GM21723 (cell line): ENCODE results near the gene HIF1A.

ENCODE experiments used
- ATAC-seq: cut with Tn5 transposase; IDR thresholded peaks from one replicate; pipeline ENCODE4 v1.9.1; 2021; ENCODE audit warnings: mild to moderate bottlenecking, moderate library complexity; ENCODE audit not compliant: unreplicated experiment

Gene HIF1A

DNA sequence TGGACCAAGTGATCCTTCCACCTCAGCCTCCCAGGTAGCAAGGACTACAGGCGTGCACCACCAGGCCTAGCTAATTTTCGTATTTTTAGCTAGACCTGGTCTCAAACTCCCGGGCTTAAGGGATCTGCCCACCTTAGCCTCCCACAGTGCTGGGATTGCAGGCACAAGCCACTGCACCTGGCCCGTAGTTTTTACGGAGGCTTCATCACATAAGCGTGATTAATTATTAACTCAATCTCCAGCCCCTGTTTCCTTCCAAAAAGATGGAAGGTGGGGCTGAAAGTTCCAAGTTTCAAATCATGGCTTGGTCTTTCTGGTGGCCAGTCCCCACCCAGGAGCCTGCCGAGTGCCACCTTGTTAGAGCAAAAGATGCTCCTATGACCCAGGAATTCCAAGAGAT lies 22.5 kb upstream of the HIF1A start:
- no peak for ATAC-seq

DNA sequence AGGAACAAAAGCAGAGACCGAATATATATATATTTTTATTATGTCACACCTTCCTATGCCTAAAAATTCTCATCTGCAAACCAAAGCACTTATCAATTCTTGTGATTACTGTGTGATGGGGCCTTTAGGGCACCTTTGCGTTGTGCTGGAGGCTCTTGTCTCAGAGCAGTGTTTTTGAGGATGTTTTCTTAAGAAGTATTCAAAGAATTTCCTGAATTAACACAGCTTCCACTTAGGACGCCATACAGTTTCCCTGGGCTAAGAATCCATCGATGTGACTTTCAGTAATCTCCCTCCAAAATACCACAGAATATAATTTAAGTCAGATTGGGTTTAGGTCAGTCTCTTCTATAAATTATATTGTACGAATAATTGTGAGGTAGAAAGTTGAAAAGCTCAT lies 22.0 kb upstream of the HIF1A start:
- no peak for ATAC-seq

DNA sequence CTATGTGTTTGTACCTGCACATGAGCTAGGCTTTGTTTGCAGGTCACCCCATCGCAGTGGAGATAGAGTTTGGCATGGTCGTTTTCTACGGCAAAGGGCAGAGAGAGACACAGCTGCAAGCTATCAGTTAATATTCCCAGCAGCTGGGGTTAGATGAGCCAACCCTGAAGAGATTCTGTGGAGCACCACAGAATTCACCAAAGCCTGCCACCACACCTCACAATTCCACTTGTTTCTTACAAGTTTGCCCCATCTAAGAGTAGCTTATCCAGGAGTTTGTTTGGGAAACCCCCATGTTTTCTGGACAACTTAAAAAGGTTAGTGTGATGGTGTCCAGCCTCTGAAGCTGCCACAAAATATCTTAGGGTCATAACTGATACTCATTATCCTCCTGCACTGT lies 20.0 kb upstream of the HIF1A start:
- no peak for ATAC-seq

DNA sequence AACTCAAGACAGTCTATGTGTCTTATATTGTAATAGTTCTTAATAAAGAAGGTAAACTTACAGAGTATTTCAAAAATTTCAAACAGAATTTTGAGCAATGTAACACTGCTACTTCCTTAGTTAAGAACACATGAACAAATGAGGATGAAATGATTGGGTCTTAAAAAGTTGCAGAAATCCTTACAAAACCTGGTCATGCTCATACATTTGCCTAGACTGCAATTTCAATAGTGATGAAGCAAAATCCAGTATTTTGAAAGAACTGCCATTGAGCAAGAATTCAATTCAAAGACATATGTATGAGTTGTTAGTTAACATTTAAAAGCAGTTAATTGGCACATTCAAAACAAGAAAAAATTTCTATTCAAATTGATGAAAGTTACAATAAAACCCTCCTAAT lies 17.8 kb upstream of the HIF1A start:
- no peak for ATAC-seq

DNA sequence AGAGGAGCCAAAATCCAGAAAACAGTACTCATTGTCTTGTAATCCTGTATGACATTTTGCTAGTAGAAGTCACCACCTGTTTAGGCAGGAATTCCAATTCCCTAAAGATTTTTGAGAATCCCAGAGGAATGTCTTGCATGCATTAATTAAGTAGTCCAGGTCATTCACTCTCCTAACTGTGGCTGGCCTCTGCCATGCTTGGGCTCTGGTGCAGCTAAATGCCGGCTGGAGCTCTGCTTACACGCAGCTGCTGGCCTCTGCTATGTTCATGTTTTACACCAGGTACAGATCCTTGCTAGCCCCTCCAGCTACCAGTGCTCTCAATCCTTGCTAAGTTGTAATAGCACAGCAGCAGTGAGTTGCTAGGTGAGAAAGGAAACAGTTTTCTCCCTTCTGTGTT lies 16.3 kb upstream of the HIF1A start:
- no peak for ATAC-seq

DNA sequence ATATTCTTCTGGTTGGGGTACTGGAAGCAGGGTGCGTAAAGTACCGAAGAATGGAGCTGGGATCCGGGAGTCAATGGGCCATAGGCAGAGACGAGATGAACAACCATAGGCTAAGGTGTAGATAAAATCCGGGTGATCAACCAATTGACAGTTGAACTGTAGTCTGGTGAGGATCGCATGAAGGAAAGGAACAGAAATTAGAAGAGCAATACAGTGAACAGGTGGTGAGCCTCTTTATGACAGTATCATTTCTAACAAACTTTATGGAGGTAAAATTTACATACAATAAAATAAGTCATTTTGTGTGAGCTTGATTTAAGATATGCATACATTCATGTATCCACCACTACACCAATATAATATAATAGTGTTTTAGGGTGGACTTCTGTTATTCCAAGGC lies 13.9 kb upstream of the HIF1A start:
- ATAC-seq, result no peak

DNA sequence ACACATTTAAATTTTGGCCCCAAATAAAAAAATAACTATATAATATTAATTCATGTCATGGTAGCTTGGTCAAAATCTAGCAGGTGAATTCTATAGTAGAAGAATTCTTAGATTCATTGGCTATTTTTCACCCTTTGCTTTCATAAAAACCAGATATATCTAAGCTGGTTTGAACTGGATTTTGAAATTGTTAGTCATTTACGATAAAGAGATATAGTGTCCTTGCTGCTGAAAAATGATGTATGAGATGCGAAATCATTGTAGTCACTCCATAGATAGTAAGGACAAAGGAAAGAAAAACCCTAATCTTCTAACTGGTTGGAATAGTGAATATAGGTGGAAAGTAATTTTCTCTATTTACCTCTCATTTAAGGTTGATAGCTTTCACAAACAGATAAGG lies 12.2 kb upstream of the HIF1A start:
- ATAC-seq, result no peak

DNA sequence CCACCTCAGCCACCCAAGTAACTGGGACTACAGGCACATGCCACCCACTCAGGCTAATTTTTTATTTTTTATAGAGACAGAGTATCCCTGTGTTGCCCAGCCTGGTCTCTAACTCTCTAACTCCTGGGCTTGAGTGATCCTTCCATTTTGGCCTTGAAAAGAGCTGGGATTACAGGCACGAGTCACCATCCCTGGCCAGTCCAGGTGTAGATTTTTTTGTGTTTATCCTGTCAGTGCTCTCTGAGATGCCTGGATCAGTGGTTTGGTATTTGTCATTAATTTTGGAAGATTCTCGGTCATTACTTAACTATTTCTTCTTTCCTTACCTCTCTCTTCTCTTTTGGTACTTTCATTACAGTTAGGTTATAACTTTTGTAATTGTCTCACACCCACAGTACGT lies 5.3 kb upstream of the HIF1A start:
- ATAC-seq, result no peak

DNA sequence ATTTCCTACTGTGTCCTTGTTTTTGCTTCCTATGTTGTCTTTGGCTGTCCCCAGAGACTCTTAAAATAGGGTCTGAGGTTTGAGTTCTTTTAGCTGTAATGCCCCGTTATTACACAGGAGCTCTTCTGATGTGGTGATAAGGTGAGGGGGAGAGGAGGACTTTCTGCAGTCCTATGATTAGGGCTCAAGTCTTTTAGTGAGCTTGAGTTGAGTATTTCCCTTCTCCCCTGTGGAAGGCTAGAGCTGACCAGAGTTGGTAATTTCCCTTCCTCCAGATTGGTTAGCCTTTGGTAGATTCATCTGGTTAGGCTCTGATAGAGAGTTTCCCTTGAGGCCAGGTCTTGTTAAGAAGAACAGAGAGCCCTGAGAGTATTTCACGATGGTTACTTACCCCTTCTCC lies 4.3 kb upstream of the HIF1A start:
- ATAC-seq, result no peak

DNA sequence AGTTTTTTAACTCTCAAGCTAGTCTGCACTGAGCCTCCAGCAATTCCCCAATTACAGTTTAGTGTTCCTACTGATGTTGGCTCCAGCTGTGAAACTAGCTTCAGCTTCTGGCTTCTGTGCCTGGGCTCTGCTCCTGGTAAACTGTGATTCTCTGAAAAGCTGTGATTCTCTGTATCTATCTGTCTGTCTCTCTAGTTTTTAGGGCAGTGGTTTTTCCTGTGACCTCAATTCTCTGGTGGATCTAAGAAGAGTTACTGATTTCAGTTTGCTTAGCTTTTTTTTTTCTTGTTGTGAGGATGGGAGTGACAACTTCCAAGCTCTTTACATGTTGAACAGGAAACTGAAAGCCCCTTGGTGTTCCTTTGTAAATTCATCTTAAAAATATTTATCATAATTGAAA lies 3.8 kb upstream of the HIF1A start:
- ATAC-seq, result no peak

DNA sequence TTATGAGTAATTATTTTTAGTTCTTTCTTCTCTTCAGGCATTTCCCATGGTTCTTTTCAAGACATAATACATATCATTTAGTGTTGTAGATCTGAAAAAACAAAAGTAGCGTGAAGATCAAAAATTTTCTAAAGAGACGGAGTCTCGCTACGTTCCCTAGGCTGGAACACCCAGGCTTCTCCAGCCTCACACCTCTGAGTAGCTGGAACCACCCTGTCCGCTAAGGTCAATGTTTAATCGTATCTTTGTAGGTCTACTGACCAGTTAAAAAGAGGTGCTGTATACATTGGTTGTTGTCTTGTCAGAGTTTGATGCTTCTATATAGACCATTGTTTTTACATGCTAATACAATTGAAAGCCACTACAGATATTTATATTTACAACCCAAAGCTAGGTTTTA lies 1.3 kb upstream of the HIF1A start:
- ATAC-seq, result no peak

DNA sequence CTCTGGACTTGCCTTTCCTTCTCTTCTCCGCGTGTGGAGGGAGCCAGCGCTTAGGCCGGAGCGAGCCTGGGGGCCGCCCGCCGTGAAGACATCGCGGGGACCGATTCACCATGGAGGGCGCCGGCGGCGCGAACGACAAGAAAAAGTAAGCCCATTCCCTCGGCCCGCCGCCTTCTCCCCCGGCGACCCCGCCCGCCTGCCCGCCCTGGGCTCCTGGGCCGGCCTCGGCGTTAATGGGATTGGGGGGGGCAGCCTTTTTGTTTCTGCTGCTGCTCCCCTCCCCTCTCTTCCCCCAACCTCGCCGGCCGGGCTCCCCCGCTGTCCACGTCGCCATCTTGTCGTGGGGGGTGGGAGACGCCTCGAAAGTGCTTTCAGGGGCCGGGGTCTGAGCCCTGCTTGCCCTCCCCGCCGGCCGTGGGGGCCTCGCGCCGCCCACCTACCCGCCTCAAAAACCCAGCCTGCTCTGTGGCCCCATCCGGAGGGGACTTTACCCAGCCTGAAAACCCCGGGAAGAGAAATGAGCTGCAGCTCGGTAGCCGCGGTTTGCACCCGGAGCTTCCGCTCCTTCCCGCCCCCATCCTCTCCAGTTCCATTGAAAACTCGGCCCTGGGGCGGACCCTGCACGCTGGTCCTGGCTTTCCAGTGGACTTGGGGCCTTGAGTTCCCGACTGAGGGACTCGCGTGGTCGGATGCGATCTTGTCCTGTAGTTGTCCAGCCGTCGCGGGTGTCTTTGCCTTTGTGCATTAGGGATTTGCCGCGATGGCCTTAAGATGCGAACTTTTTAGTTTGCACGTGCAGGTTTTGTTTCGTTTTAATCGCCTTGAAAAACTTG lies 598 bp downstream of the HIF1A start:
- peak; percentile 15 for ATAC-seq

DNA sequence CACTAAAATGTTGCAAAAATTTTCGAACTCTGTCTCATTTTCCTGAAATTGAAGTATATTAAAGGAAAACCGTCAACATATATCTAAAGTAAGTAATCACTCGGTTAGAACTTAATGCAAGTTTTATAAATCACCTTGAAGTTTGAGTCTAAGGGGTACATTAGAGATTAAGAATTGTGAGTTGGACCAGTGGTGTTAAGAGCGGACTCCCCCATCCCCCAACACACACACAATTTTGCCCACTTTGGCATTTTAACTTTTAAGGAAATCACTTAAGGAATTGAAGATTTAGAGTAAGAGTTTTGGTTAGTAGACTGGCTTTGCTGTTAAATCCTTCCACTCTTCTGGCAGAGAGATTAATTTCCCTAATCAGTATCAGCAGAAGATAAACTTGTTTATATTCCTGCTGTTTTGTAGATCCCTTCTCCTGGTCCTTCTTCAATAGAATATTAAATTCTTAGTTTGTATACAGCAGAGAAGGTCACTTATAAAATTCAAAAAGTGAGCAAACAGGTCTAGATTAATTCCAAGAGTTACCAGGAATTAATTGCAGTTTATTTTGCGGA lies 1.5 kb downstream of the HIF1A start:
- ATAC-seq, result no peak

DNA sequence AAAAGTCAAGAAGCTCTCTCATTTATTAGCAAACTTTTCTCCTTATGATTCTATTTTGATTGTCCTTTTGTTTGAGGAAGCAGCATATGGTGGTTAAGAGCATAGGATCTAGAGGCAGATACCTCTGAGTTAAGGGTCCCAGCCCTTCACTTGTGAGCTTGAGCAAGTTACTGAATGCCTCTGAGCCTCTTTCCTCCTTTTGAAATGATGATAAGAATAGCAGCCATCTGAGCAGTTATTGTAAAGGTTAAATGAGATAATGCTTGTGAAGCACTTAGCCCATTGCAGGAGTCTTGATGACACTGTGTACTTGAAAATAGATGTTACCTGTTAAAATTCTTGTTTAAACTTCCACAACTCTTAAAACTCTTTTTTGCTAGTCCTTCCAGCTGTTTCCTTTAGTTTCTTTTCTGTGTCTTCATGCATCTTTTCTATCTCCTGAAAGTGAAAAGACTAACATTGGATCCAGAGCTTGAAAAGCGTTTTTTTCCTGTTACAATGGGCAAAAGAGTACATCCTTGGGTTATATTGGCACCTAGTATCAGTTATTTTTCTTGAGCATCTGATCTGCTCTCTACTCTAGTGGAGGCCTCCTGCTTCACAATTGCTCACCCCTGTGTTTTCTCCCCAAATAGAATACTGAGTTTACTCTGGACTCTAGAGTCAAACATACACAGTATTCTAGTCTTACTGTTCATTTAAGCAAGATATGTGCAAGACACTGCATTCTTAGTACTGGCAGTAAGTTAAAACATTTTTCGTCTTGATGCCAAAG lies 3.1 kb downstream of the HIF1A start:
- no peak for ATAC-seq

DNA sequence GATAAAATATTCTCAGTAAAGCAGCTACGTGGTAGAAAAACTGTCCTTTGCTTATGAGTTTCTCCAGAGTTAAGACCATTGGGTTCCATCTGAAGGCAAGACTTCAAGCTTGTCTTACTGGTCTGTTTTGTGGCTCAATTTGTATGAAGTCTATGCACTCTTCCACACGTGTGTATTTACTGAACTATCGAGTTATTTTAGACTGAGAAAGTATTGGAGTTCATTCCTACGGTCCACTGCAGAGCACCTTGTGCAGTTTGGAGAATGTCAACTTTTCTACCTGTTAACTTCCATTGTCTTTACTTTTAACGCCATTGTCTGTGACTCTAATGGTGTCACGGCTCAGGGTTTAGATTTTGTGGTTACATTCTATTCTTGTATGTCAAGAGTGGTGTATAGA lies 3.7 kb downstream of the HIF1A start:
- no peak for ATAC-seq

DNA sequence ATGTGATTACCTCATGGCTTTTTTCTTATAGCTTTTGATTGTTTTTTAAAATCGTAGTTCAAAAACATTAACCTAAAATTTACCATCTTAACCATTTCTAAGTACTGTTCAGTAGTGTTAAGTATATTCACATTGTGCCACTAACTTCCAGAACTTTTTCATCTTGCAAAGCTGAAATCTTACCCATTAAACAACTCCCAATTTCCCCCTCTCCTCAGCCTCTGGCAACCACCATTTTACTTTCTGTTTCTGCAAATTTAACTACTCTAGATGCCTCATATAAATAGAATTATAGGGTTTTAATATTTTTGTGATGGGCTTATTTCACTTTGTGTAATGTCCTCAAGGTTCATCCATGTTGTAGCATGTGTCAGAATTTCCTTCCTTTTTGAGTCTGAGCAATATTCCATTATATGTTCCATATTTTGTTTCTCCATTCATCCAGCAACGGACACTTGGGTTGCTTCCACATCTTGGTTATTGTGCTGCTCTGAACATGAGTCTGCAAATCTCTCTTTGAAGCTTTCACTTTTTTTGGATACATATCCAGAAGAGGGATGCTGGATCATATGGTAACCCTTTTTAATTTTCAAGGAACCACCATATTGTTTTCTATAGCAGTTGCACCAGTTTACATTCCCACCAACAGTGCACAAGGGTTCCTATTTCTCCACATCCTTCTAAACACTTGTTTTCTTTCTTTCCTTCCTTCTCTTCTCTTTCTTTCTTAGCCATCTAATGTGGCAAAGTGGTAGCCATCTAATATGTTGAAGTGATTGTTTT lies 5.0 kb downstream of the HIF1A start:
- ATAC-seq, result no peak

DNA sequence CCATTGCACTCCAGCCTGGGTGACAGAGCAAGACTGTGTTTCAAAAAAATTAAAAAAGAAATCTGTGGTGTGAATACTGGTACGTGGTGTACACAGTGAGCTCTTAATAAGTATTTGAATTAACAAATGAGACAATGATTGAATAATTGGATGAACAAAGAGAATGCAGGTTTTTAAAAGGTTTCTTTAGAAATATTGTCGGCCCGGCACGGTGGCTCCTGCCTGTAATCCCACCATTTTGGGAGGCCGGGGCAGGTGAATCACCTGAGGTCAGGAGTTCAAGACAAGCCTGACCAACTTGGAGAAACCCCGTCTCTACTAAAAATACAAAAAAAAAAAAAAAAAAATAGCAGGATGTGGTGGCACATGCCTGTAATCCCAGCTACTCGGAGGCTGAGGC lies 6.6 kb downstream of the HIF1A start:
- ATAC-seq, result no peak

DNA sequence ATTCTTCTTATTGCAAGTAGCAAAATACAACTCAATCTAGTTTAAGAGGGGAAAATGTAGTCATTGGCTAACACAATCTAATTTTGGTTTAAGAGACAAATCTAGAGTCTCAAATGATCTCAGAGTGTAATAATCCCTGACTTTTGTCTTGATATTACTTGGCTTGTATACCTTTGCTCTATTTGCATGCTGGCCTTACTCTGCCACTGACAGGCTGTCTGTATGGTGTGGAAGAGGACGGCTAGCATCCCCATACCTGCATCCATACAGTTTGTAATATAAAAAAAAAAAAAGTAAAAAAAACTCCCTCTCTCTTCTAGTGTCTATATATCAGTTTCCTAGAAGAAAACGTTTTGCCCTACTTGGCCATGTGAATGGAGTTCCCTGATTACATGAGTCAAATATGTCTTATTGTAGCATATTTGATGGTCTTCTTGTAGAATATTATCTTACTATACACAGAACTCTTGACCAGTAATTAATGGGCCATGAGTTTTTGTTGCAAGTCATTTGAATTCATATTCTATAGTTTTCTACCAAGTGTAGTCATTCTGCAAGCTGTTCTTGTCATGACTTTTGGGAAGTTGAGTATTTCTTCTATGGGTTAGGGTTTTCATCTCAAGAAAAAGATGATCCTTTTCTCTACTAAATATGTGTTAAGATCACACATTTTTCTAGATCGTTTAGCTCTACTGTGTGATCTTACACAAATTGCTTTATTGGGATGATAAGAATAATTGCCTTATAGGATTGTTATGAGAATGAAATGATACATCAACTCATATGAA lies 8.2 kb downstream of the HIF1A start:
- no peak for ATAC-seq

DNA sequence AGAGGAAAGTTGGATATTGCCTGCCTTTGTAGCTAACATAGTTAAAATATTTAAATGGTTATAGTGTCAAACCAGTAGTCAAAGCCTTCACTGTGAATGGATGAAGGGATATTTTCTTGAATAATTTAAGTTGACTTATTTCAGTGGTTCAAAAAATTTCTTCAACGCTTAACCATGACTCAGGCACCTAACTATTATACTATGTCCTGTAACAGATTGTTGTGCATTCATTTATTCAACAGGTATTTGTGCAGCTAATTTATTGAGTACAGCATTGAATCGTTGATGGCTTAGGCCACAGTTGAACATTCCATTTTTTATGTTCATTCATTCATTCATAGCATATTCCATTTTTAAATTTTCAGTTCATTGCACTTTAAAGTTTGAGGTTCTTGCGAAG lies 9.2 kb downstream of the HIF1A start:
- ATAC-seq, result no peak

DNA sequence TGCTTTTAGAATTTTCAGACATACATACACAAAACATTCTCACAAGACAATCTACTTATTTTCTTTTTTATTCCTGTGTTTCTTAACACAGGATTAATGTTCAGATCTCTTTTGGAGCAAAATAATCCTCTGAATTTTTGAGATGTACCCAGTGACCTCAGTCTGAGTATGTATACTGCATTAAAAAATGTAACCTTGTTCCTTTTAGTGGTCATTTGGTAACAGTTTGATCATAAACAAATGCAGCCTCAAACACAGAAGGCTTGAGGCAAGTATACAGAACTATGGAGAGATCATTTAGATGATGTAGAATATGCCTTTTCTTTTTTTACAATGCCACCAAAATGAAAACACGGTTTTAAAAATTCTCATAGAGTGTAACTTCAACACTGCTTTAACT lies 9.7 kb downstream of the HIF1A start:
- ATAC-seq, result no peak
